SU-DHL-6 (cell line): ENCODE measurements around the gene FTCD.
A peak's percentile ranks its signal among the peaks of the same experiment; 100 is the strongest.

Experiments
- H2AFZ ChIP-seq: fragments of 200-600 bp; sonication (generic); 2 replicates; pipeline ENCODE4 v1.6.1; 2014; ENCODE audit warnings: low read depth, mild to moderate bottlenecking, moderate library complexity, mixed read lengths, antibody characterized with exemption, low read length; ENCODE audit not compliant: severe bottlenecking
- H3F3A ChIP-seq: fragments of 200-600 bp; shearing (Covaris generic); 2 replicates; pipeline ENCODE4 v1.6.0; 2016; ENCODE audit warnings: antibody characterized with exemption, mild to moderate bottlenecking; ENCODE audit not compliant: insufficient read depth
- H3K27ac ChIP-seq: fragments of 200-600 bp; sonication (generic); 2 replicates; pipeline ENCODE4 v1.5.1; 2016; ENCODE audit warnings: low read depth, mild to moderate bottlenecking, low read length, moderate library complexity, mixed read lengths
- H3K27me3 ChIP-seq: fragments of 200-600 bp; sonication (generic), shearing (Covaris generic); 2 replicates; pipeline ENCODE4 v1.6.0; 2014; ENCODE audit warnings: mild to moderate bottlenecking, low read length
- H3K36me3 ChIP-seq: fragments of 200-600 bp; sonication (generic); 2 replicates; pipeline ENCODE4 v1.6.1; 2014; ENCODE audit warnings: mild to moderate bottlenecking, low read length, mixed read lengths
- H3K4me2 ChIP-seq: fragments of 300-600, 200-600 bp; shearing (Covaris generic), sonication (generic); 2 replicates; pipeline ENCODE4 v1.6.0; 2014; ENCODE audit warnings: low read length, low read depth, mild to moderate bottlenecking; ENCODE audit not compliant: poor library complexity, severe bottlenecking
- H3K4me3 ChIP-seq: fragments of 200-600 bp; sonication (generic); 2 replicates; pipeline ENCODE4 v1.5.1; 2014; ENCODE audit warnings: antibody characterized with exemption, low read length, mild to moderate bottlenecking, mixed read lengths; ENCODE audit not compliant: insufficient read depth, poor library complexity, severe bottlenecking
- H3K79me2 ChIP-seq: fragments of 200-600 bp; sonication (generic); 2 replicates; pipeline ENCODE4 v1.6.1; 2014; ENCODE audit warnings: mild to moderate bottlenecking, low read length, moderate library complexity; ENCODE audit not compliant: insufficient read depth
- H3K9ac ChIP-seq: fragments of 200-600 bp; sonication (generic); 2 replicates; pipeline ENCODE4 v1.7.0; 2014; ENCODE audit warnings: mild to moderate bottlenecking, low read length
- H3K9me2 ChIP-seq: fragments of 200-600 bp; sonication (generic); replicated peaks from 2 replicates; pipeline ENCODE4 v1.6.1; 2014; ENCODE audit warnings: low read length; ENCODE audit not compliant: insufficient read depth
- H3K9me3 ChIP-seq: fragments of 200-600 bp; sonication (generic); 2 replicates; pipeline ENCODE4 v1.6.1; 2014; ENCODE audit warnings: low read length, mixed read lengths; ENCODE audit not compliant: insufficient read depth
- H4K20me1 ChIP-seq: fragments of 200-600 bp; sonication (generic); 2 replicates; pipeline ENCODE4 v1.6.1; 2014; ENCODE audit warnings: low read depth, mild to moderate bottlenecking, antibody characterized with exemption, low read length, moderate library complexity, mixed read lengths
- EZH2phosphoT487 ChIP-seq: fragments of 200-600 bp; sonication (generic), shearing (Covaris generic); conservative IDR thresholded peaks from 2 replicates; pipeline ENCODE4 v1.6.1; 2018; ENCODE audit warnings: mild to moderate bottlenecking, antibody characterized with exemption, low read length, moderate library complexity, mixed read lengths
- TF ChIP-seq, protein P1 (sequence below): fragments of 200-600 bp; sonication (generic); IDR thresholded peaks from one replicate; pipeline ENCODE4 v1.5.1; 2017; ENCODE audit warnings: antibody characterized with exemption, mild to moderate bottlenecking, low read length, moderate library complexity; ENCODE audit not compliant: insufficient read depth, poor library complexity, severe bottlenecking

FTCD gene

DNA sequence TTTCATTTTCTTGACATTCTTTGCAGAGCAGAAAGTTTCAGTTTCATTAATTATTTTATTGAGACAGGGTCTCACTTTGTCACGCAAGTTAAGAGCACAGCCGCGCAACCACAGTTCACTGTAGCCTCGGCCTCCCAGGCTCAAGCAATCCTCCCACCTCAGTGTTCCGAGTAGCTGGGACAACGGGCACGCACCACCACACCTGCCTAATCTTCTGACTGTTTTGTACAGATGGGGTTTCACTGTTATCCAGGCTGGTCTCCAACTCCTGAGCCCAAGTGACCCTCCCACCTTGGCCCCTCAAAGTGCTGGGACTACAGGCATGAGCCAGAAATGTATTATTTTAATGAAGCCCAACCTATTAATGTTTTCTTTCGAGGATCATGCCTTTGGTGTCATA is 31.9 kb upstream of the FTCD start:
- H4K20me1 ChIP-seq = no peaks in the 10 kb centered on the region
- no peaks in the 10 kb centered on the region for H3K79me2 ChIP-seq
- H3K4me3 ChIP-seq = no peak overlapping the region
- no peaks in the 10 kb centered on the region for H3K27me3 ChIP-seq
- H3K9ac ChIP-seq = no peak overlapping the region
- no peak overlapping the region for H3K4me2 ChIP-seq
- H3K27ac ChIP-seq = no peak overlapping the region
- peaks cover 13% of the 10 kb centered on the region; the same call in 1 of the 2 replicates for H3F3A ChIP-seq
- H3K9me2 ChIP-seq = no peaks in the 10 kb centered on the region
- TF ChIP-seq, protein P1, sequence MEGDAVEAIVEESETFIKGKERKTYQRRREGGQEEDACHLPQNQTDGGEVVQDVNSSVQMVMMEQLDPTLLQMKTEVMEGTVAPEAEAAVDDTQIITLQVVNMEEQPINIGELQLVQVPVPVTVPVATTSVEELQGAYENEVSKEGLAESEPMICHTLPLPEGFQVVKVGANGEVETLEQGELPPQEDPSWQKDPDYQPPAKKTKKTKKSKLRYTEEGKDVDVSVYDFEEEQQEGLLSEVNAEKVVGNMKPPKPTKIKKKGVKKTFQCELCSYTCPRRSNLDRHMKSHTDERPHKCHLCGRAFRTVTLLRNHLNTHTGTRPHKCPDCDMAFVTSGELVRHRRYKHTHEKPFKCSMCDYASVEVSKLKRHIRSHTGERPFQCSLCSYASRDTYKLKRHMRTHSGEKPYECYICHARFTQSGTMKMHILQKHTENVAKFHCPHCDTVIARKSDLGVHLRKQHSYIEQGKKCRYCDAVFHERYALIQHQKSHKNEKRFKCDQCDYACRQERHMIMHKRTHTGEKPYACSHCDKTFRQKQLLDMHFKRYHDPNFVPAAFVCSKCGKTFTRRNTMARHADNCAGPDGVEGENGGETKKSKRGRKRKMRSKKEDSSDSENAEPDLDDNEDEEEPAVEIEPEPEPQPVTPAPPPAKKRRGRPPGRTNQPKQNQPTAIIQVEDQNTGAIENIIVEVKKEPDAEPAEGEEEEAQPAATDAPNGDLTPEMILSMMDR = no peak
- no peak for TF ChIP-seq EZH2phosphoT487
- no peaks in the 10 kb centered on the region for H3K36me3 ChIP-seq
- no peak overlapping the region for H2AFZ ChIP-seq
- H3K9me3 ChIP-seq = no peaks in the 10 kb centered on the region

DNA sequence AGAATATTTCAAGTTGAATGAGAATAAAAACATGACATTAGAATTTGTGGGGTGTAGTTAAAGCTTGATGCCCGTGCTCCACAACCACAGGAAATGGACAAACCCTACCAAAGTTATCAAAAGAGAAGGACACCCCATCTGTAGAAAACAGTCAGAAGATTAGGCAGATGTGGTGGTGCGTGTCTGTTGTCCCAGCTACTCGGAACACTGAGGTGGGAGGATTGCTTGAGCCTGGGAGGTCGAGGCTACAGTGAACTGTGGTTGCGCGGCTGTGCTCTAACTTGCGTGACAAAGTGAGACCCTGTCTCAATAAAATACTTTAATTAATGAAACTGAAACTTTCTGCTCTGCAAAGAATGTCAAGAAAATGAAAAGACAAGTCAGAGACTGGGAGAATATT is 30.3 kb upstream of the FTCD start:
- Histone ChIP-seq H3F3A (peaks cover 13% of the 10 kb centered on the region; the same call in 1 of the 2 replicates), H3K4me2 (peak overlapping the region; percentile 59), H4K20me1 (no peaks in the 10 kb centered on the region), H3K27me3 (no peaks in the 10 kb centered on the region), H3K27ac (peak overlapping the region; percentile 49), H3K9ac (peak overlapping the region; percentile 55), H2AFZ (peak overlapping the region; percentile 70), H3K9me2 (no peaks in the 10 kb centered on the region), H3K79me2 (no peaks in the 10 kb centered on the region), H3K36me3 (no peaks in the 10 kb centered on the region), H3K9me3 (no peaks in the 10 kb centered on the region), H3K4me3 (peak overlapping the region; percentile 56)
- TF ChIP-seq, protein P1 = no peak
- no peak for TF ChIP-seq EZH2phosphoT487

DNA sequence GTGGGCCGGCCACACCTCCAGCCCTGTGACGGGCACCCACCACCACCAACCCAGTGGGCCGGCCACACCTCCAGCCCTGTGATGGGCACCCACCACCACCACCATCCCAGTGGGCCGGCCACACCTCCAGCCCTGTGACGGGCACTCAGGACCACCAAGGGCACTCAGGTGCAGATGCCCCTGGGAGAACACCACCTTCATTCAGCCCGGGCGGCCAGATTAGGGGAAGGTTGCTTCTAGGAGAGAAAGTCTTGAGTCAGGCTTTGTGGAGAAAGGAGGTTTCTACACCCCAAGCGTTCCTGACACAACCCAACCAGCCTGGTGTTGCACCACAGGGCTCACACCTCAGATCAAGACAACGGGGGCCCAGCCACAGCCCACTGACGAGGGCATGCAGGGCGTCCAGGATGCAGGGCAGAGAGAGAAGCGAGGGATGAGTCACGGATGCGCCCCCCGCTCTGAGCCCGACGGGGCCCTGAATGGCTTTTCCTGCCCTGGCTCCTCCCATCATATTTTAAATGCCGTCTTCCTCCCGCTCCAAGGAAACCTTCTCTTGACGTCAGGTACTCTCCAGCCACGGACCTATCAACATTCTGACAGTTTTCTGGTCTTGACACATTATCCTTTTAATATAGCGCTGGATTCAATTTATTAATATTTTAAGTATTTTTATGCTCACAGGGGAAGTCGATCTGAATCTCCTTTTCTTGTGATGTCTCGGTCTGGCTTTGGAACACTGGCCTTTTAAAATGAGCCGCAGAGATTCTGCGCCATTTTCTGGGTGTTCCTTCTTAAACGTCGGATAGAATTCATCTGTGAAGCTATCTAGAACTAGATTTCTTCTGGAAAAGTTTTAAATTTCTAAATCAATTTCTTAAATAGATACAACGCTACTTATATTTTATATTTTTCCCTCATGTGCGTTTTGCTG is 29.5 kb upstream of the FTCD start:
- Histone ChIP-seq H2AFZ (peak overlapping the region; percentile 70), H3K9ac (peak overlapping the region; percentile 55), H3F3A (peaks cover 13% of the 10 kb centered on the region; the same call in 1 of the 2 replicates), H3K9me3 (no peaks in the 10 kb centered on the region), H4K20me1 (no peaks in the 10 kb centered on the region), H3K36me3 (no peaks in the 10 kb centered on the region), H3K9me2 (no peaks in the 10 kb centered on the region), H3K27ac (peak overlapping the region; percentile 49), H3K4me3 (peak overlapping the region; percentile 56), H3K79me2 (no peaks in the 10 kb centered on the region), H3K27me3 (no peaks in the 10 kb centered on the region), H3K4me2 (peak overlapping the region; percentile 59)
- TF ChIP-seq EZH2phosphoT487 = no peak
- TF ChIP-seq, protein P1 = no peak
